ES-I3 (cell line): Measurements from ENCODE around the gene KLHL12.

Experiments used
- H3K36me3 ChIP-seq: 2 replicates; pipeline ENCODE4 v1.6.1; 2013; ENCODE audit warnings: mild to moderate bottlenecking, low read length, control low read depth, moderate library complexity; ENCODE audit not compliant: insufficient read depth
- H3K4me1 ChIP-seq: 2 replicates; pipeline ENCODE4 v1.6.1; 2013; ENCODE audit warnings: mild to moderate bottlenecking, control low read depth, low read length; ENCODE audit not compliant: insufficient read depth
- H3K9ac ChIP-seq: 2 replicates; pipeline ENCODE4 v1.6.1; 2013; ENCODE audit warnings: low read depth, mild to moderate bottlenecking, low read length, moderate library complexity
- H3K9me3 ChIP-seq: 2 replicates; pipeline ENCODE4 v1.6.1; 2013; ENCODE audit warnings: mild to moderate bottlenecking, low read length, moderate library complexity; ENCODE audit not compliant: control insufficient read depth, insufficient read depth

KLHL12 gene

GRCh38 chr1:202926581-202927491 lies at the start of gene KLHL12:
TSS of gene KLHL12 (minus strand) at chr1:202927234. CDS start at chr1:202925162, 2,072 bp downstream.
- Histone ChIP-seq H3K9ac (peak within 1 kb of the TSS; percentile 86), H3K36me3 (no peaks in the 10 kb centered on the region), H3K9me3 (no peaks in the 10 kb centered on the region), H3K4me1 (no peaks in the 10 kb centered on the region)

GRCh38 chr1:202976633-202977032 lies 49.6 kb upstream of the KLHL12 start:
- no peak overlapping the region for H3K9ac ChIP-seq
- H3K4me1 ChIP-seq: 0 out of 2 replicates have a peak, but pooled peaks cover 6% of the 10 kb centered on the region
- H3K9me3 ChIP-seq: no peaks in the 10 kb centered on the region
- no peaks in the 10 kb centered on the region for H3K36me3 ChIP-seq

GRCh38 chr1:202974856-202975255 lies 47.8 kb upstream of the KLHL12 start:
- no peak overlapping the region for H3K9ac ChIP-seq
- H3K9me3 ChIP-seq: no peaks in the 10 kb centered on the region
- 0 out of 2 replicates have a peak, but pooled peaks cover 6% of the 10 kb centered on the region for H3K4me1 ChIP-seq
- no peaks in the 10 kb centered on the region for H3K36me3 ChIP-seq

- Histone ChIP-seq H3K9ac (no peak overlapping the region), H3K4me1 (peaks cover 6% of the 10 kb centered on the region; the same call in 1 of the 2 replicates), H3K36me3 (no peaks in the 10 kb centered on the region), H3K9me3 (no peaks in the 10 kb centered on the region)
These were observed 45.0 kb upstream of the KLHL12 start for GRCh38 chr1:202972046-202972445.

- no peaks in the 10 kb centered on the region for H3K9me3 ChIP-seq
- H3K9ac ChIP-seq: no peak overlapping the region
- H3K4me1 ChIP-seq: peaks cover 6% of the 10 kb centered on the region; the same call in 1 of the 2 replicates
- 0 out of 2 replicates have a peak, but pooled peaks cover 3% of the 10 kb centered on the region for H3K36me3 ChIP-seq
These were observed 41.9 kb upstream of the KLHL12 start for GRCh38 chr1:202968895-202969295.

GRCh38 chr1:202968351-202968750 lies 41.3 kb upstream of the KLHL12 start:
- Histone ChIP-seq H3K36me3 (0 out of 2 replicates have a peak, but pooled peaks cover 3% of the 10 kb centered on the region), H3K9ac (peak overlapping the region; percentile 63; the same call in 1 of the 2 replicates), H3K9me3 (no peaks in the 10 kb centered on the region), H3K4me1 (peaks cover 6% of the 10 kb centered on the region; the same call in 1 of the 2 replicates)

- Histone ChIP-seq H3K9me3 (no peaks in the 10 kb centered on the region), H3K36me3 (0 out of 2 replicates have a peak, but pooled peaks cover 3% of the 10 kb centered on the region), H3K4me1 (peaks cover 6% of the 10 kb centered on the region; the same call in 1 of the 2 replicates), H3K9ac (peak overlapping the region; percentile 63)
These were observed 40.7 kb upstream of the KLHL12 start for GRCh38 chr1:202967684-202968281.

- Histone ChIP-seq H3K9me3 (no peaks in the 10 kb centered on the region), H3K36me3 (peaks cover 3% of the 10 kb centered on the region; the same call in 1 of the 2 replicates), H3K4me1 (peaks cover 6% of the 10 kb centered on the region; the same call in 1 of the 2 replicates), H3K9ac (peak overlapping the region; percentile 95)
These were observed 39.2 kb upstream of the KLHL12 start for GRCh38 chr1:202966006-202966898.

- no peak overlapping the region for H3K9ac ChIP-seq
- no peaks in the 10 kb centered on the region for H3K9me3 ChIP-seq
- peaks cover 3% of the 10 kb centered on the region; the same call in 1 of the 2 replicates for H3K36me3 ChIP-seq
- H3K4me1 ChIP-seq: peaks cover 6% of the 10 kb centered on the region; the same call in 1 of the 2 replicates
These were observed 38.4 kb upstream of the KLHL12 start for GRCh38 chr1:202965422-202965821.

GRCh38 chr1:202964791-202965410 lies 37.9 kb upstream of the KLHL12 start:
- H3K36me3 ChIP-seq: peaks cover 3% of the 10 kb centered on the region; the same call in 1 of the 2 replicates
- H3K4me1 ChIP-seq: peaks cover 6% of the 10 kb centered on the region; the same call in 1 of the 2 replicates
- H3K9me3 ChIP-seq: no peaks in the 10 kb centered on the region
- H3K9ac ChIP-seq: no peak overlapping the region

GRCh38 chr1:202961220-202961880 lies 34.3 kb upstream of the KLHL12 start:
- Histone ChIP-seq H3K36me3 (peaks cover 3% of the 10 kb centered on the region; the same call in 1 of the 2 replicates), H3K4me1 (0 out of 2 replicates have a peak, but pooled peaks cover 7% of the 10 kb centered on the region), H3K9ac (no peak overlapping the region)

GRCh38 chr1:202959276-202959620 lies 32.2 kb upstream of the KLHL12 start:
- no peak overlapping the region for H3K9ac ChIP-seq
- H3K9me3 ChIP-seq: no peaks in the 10 kb centered on the region
- H3K36me3 ChIP-seq: peaks cover 1% of the 10 kb centered on the region; the same call in 1 of the 2 replicates
- H3K4me1 ChIP-seq: 0 out of 2 replicates have a peak, but pooled peaks cover 7% of the 10 kb centered on the region

More at GRCh38 chr1:202961220-202961880, 34.3 kb upstream of the KLHL12 start:
- no peaks in the 10 kb centered on the region for H3K9me3 ChIP-seq
